A549 (cell line): ENCODE measurements around the gene DRAXIN. TPM values are rescaled to one million over a fixed set of nuclear protein-coding genes. Genes with fewer than 3 reads are reported as not detected.

Experiments
- ATAC-seq, 2 experiments: fragments of 200-7000 bp in 1 of 2; fragments of >200 bp in 1 of 2; cut with Nextera tagmentation in 1 of 2; cut with Tn5 transposase in 1 of 2; 3 replicates each; pipeline versions ENCODE4 v1.8.0 to v1.9.1; 2018 to 2020; ENCODE audit warnings: mild to moderate bottlenecking in 1 of 2, moderate library complexity in 1 of 2
- CTCF ChIA-PET: fragments of 300-600 bp; sonication (Branson Sonifier 250); formaldehyde crosslinking; extraction: SDS; loops from one replicate; lab custom pipeline; 2021; ENCODE audit warnings: antibody characterized with exemption, inconsistent platforms; lab: Yijun Ruan, JAX
- POLR2A ChIA-PET: fragments of 350-600 bp; formaldehyde crosslinking; extraction: SDS; loops from one replicate; lab custom pipeline; 2021; ENCODE audit warnings: antibody characterized with exemption, inconsistent platforms; lab: Yijun Ruan, JAX
- DNase-seq, 2 experiments: peaks; one replicate each; pipeline versions ENCODE4 v3.0.0 to v3.0.0-alpha.2; 2011 to 2016; ENCODE audit warnings: low read depth in 1 of 2, low spot score in 1 of 2
- FAIRE-seq: peaks from 2 replicates; lab custom pipeline; 2011; peaks lifted over from hg19 to GRCh38; lab: Jason Lieb, UNC
- H3K27ac ChIP-seq, 2 experiments: fragments of >200 bp; sonication (Bioruptor Twin); formaldehyde crosslinking; 3 replicates each; pipeline ENCODE4 v1.5.1; 2016 to 2017
- H3K4me1 ChIP-seq: fragments of >200 bp; sonication (Bioruptor Twin); formaldehyde crosslinking; 3 replicates; pipeline ENCODE4 v1.6.1; 2016
- H3K4me2 ChIP-seq: fragments of >200 bp; sonication (Bioruptor Twin); formaldehyde crosslinking; 3 replicates; pipeline ENCODE4 v1.6.1; 2016
- H3K4me3 ChIP-seq: fragments of >200 bp; sonication (Bioruptor Twin); formaldehyde crosslinking; 3 replicates; pipeline ENCODE4 v1.5.1; 2016
- H3K9me3 ChIP-seq: fragments of >200 bp; sonication (Bioruptor Twin); formaldehyde crosslinking; 3 replicates; pipeline ENCODE4 v1.6.1; 2016
- ATOH8 ChIP-seq: fragments of 250-450 bp; sonication (Bioruptor Pico); IDR thresholded peaks from 2 replicates; pipeline ENCODE4 v1.5.0; 2020; ENCODE audit warnings: low read depth, mild to moderate bottlenecking, moderate library complexity
- CEBPB ChIP-seq, 2 experiments: fragments of >200 bp in 1 of 2; sonication (Bioruptor Twin) in 1 of 2; formaldehyde crosslinking in 1 of 2; IDR thresholded peaks; 2 replicates each; pipeline ENCODE4 v1.6.1; 2012 to 2016
- CHD2 ChIP-seq: fragments of 150-350 bp; IDR thresholded peaks from 2 replicates; pipeline ENCODE4 v1.6.1; 2014; ENCODE audit warnings: low read length; ENCODE audit not compliant: partially characterized antibody
- CHD4 ChIP-seq: fragments of 200-600 bp; sonication (generic); IDR thresholded peaks from 2 replicates; pipeline ENCODE4 v1.6.1; 2016; ENCODE audit warnings: antibody characterized with exemption, mild to moderate bottlenecking, borderline replicate concordance
- CTCF ChIP-seq: fragments of >200 bp; sonication (Bioruptor Twin); formaldehyde crosslinking; IDR thresholded peaks from 3 replicates; pipeline ENCODE4 v1.5.1; 2016
- E2F6 ChIP-seq: IDR thresholded peaks from 2 replicates; pipeline ENCODE4 v1.6.1; 2012; ENCODE audit warnings: low read depth, borderline replicate concordance
- EHF ChIP-seq: fragments of 250-450 bp; sonication (Bioruptor Pico); IDR thresholded peaks from 2 replicates; pipeline ENCODE4 v1.5.0; 2020; ENCODE audit warnings: mild to moderate bottlenecking
- ELK1 ChIP-seq: fragments of 150-350 bp; IDR thresholded peaks from 2 replicates; pipeline ENCODE4 v1.6.1; 2014; ENCODE audit warnings: low read depth, mild to moderate bottlenecking, low read length
- ESRRA ChIP-seq: fragments of 150-350 bp; IDR thresholded peaks from 2 replicates; pipeline ENCODE4 v1.6.1; 2014; ENCODE audit warnings: mild to moderate bottlenecking, low read length, borderline replicate concordance
- FOSB ChIP-seq: fragments of 250-450 bp; sonication (Bioruptor Pico); IDR thresholded peaks from 2 replicates; pipeline ENCODE4 v1.5.0; 2020; ENCODE audit warnings: mild to moderate bottlenecking, moderate library complexity
- FOSL2 ChIP-seq, 2 experiments: fragments of 450-650 bp in 1 of 2; fragments of >200 bp in 1 of 2; sonication (Bioruptor Twin) in 1 of 2; formaldehyde crosslinking; IDR thresholded peaks; 2 replicates each; pipeline versions ENCODE4 v1.5.0 to v1.6.1; 2016 to 2020; ENCODE audit warnings: mild to moderate bottlenecking in 1 of 2, moderate library complexity in 1 of 2
- HES2 ChIP-seq: fragments of >200 bp; sonication (Bioruptor Twin); formaldehyde crosslinking; IDR thresholded peaks from 2 replicates; pipeline ENCODE4 v1.6.1; 2016
- HEYL ChIP-seq: fragments of 250-450 bp; sonication (Bioruptor Pico); IDR thresholded peaks from 2 replicates; pipeline ENCODE4 v1.8.0; 2021; ENCODE audit warnings: mild to moderate bottlenecking, moderate library complexity
- HMGXB4 ChIP-seq: fragments of 250-450 bp; sonication (Bioruptor Pico); IDR thresholded peaks from 2 replicates; pipeline ENCODE4 v1.5.0; 2021; ENCODE audit warnings: mild to moderate bottlenecking, moderate library complexity, borderline replicate concordance
- JUNB ChIP-seq: fragments of >200 bp; sonication (Bioruptor Twin); formaldehyde crosslinking; IDR thresholded peaks from 2 replicates; pipeline ENCODE4 v1.6.1; 2016
- MAX ChIP-seq: IDR thresholded peaks from 2 replicates; pipeline ENCODE4 v1.6.1; 2012
- NFE2L2 ChIP-seq: fragments of 150-350 bp; conservative IDR thresholded peaks from 2 replicates; pipeline ENCODE4 v1.6.1; 2014; ENCODE audit warnings: low read length
- NPAS2 ChIP-seq: fragments of 250-450 bp; sonication (Bioruptor Pico); IDR thresholded peaks from 2 replicates; pipeline ENCODE4 v1.8.0; 2022; ENCODE audit warnings: mild to moderate bottlenecking, moderate library complexity, borderline replicate concordance
- PBX3 ChIP-seq: IDR thresholded peaks from 2 replicates; pipeline ENCODE4 v1.6.1; 2012
- RAD21 ChIP-seq, 2 experiments: fragments of >200 bp in 1 of 2; sonication (Bioruptor Twin) in 1 of 2; formaldehyde crosslinking in 1 of 2; IDR thresholded peaks in 1 of 2; conservative IDR thresholded peaks in 1 of 2; 2 replicates in 1 of 2; 3 replicates in 1 of 2; pipeline ENCODE4 v1.6.1; 2012 to 2018; ENCODE audit warnings: inconsistent platforms in 1 of 2
- REST ChIP-seq: fragments of 200-600 bp; sonication (generic); IDR thresholded peaks from 2 replicates; pipeline ENCODE4 v1.6.1; 2016; ENCODE audit warnings: antibody characterized with exemption, mild to moderate bottlenecking, moderate library complexity
- RFX5 ChIP-seq: fragments of 450-650 bp; IDR thresholded peaks from 2 replicates; pipeline ENCODE4 v1.7.1; 2014; ENCODE audit warnings: antibody characterized with exemption, mild to moderate bottlenecking, moderate library complexity
- SMC3 ChIP-seq: fragments of >200 bp; sonication (Bioruptor Twin); formaldehyde crosslinking; IDR thresholded peaks from 3 replicates; pipeline ENCODE4 v1.6.1; 2018; ENCODE audit warnings: inconsistent platforms
- WGBS: methylation state at CpG from one replicate; pipeline ENCODE4 v1.1.6; 2017; ENCODE audit errors: missing lambda C conversion rate; 5-methylcytosine and 5-hydroxymethylcytosine counted together
- polyA plus RNA-seq, 4 experiments: library from polyadenylated mRNA; depleted of rRNA in 3 of 4; stranded (reverse); fragments of >200 nt; fragmentation: RNase III in 1 of 4; extraction: RNeasy Plus Mini Kit Qiagen cat#74134 plus additional on column Dnase treatment in 1 of 4; gene quantifications; 2 replicates in 3 of 4; 3 replicates in 1 of 4; pipeline ENCODE4 v1.2.3, GENCODE V29; 2011 to 2017

Gene DRAXIN
- polyA plus RNA-seq, 2 of the 4 experiments (the other 2 are of a cell fraction), result 0.03 TPM; not detected in 1

GRCh38 chr1:11719313-11720032, 28.0 kb downstream of the DRAXIN start:
- POLR2A ChIA-PET, result interaction anchor here (0.9 kb wide), 1 partner anchor 55 kb away, joined by 4 read pairs; the partner anchor contains the start of gene FBXO6
- FAIRE-seq, result no peak

More at GRCh38 chr1:11719313-11720032, 28.0 kb downstream of the DRAXIN start:
- Histone ChIP-seq H3K4me1 (no peaks in the 10 kb centered on the region), H3K27ac (peak overlapping the region; percentile 52 to 79; a peak in 5 of 6 replicates), H3K4me3 (peak overlapping the region; percentile 32), H3K9me3 (no peaks in the 10 kb centered on the region), H3K4me2 (peak overlapping the region; percentile 82)
- CTCF ChIA-PET, result interaction anchor here (0.6 to 9.8 kb wide), 30 partner anchors 9 to 682 kb away, joined by 3 to 107 read pairs (median 6); partner anchors contain the start of genes AGTRAP, DRAXIN and FBXO6
- ATAC-seq, result peak; percentile 78 to 80
- TF ChIP-seq JUNB, result no peak
- TF ChIP-seq PBX3, result no peak
- peak; percentile 77 for TF ChIP-seq CTCF
- TF ChIP-seq HEYL (CRISPR knock-in tag), result no peak
- peak; percentile 75 for TF ChIP-seq SMC3
- TF ChIP-seq ATOH8 (CRISPR knock-in tag), result no peak
- no peak for TF ChIP-seq RFX5
- no peak for TF ChIP-seq CHD2
- peak; percentile 84 to 86 for TF ChIP-seq RAD21 (conservative IDR thresholded peaks at IDR 0.05 in 1 of 2, IDR thresholded peaks at IDR 0.05 in 1 of 2)
- TF ChIP-seq FOSB (CRISPR knock-in tag), result no peak
- TF ChIP-seq NPAS2, result no peak
- no peak for TF ChIP-seq HES2
- TF ChIP-seq NFE2L2, result no peak
- no peak for TF ChIP-seq ESRRA
- TF ChIP-seq FOSL2 (IDR thresholded peaks at IDR 0.05), result no peak
- no peak for TF ChIP-seq FOSL2 (CRISPR knock-in tag; IDR thresholded peaks at IDR 0.05)
- TF ChIP-seq E2F6, result peak; percentile 61; the same call in 1 of the 2 replicates
- no peak for TF ChIP-seq HMGXB4
- TF ChIP-seq ELK1, result no peak
- TF ChIP-seq MAX, result peak; percentile 69
- no peak for TF ChIP-seq CEBPB (IDR thresholded peaks at IDR 0.05)
- no peak for TF ChIP-seq CHD4
- TF ChIP-seq REST, result no peak
- TF ChIP-seq EHF (CRISPR knock-in tag), result no peak
- DNase-seq, result peak in 1 of 2 experiments; percentile 53
- 17% methylated on average over 35 of the region's 44 CpGs for WGBS
